HepG2 (cell line): ENCODE measurements around the gene ZNF442. TPM values are rescaled to one million over a fixed set of nuclear protein-coding genes. Genes with fewer than 3 reads are reported as not detected.
A peak's percentile ranks its signal among the peaks of the same experiment; 100 is the strongest.

ENCODE experiments used
- AKAP8 ChIP-seq: sonication (generic); formaldehyde crosslinking; IDR thresholded peaks from 2 replicates; pipeline ENCODE4 v1.5.1; 2020; ENCODE audit warnings: mild to moderate bottlenecking, missing genetic modification reagents
- GATA4 ChIP-seq: sonication (generic); IDR thresholded peaks from 2 replicates; pipeline ENCODE4 v1.6.1; 2016; ENCODE audit warnings: antibody characterized with exemption, low read depth, borderline replicate concordance
- GATAD1 ChIP-seq: IDR thresholded peaks from 2 replicates; pipeline ENCODE4 v1.6.1; 2016; ENCODE audit warnings: missing genetic modification reagents, missing compliant biosample characterization
- HMG20A ChIP-seq: IDR thresholded peaks from 2 replicates; pipeline ENCODE4 v1.6.1; 2016; ENCODE audit warnings: borderline replicate concordance
- KLF13 ChIP-seq: sonication (generic); formaldehyde crosslinking; IDR thresholded peaks from 2 replicates; pipeline ENCODE4 v1.4.0; 2020; ENCODE audit warnings: mild to moderate bottlenecking, missing genetic modification reagents
- MBNL3 ChIP-seq: fragments of 250-450 bp; sonication (Bioruptor Pico); conservative IDR thresholded peaks from 2 replicates; pipeline ENCODE4 v1.8.0; 2022; ENCODE audit warnings: mild to moderate bottlenecking, inconsistent platforms
- MXD3 ChIP-seq: IDR thresholded peaks from 2 replicates; pipeline ENCODE4 v1.6.1; 2016; ENCODE audit warnings: mild to moderate bottlenecking, missing biosample characterization, missing genetic modification reagents
- PAWR ChIP-seq: sonication (generic); formaldehyde crosslinking; IDR thresholded peaks from 2 replicates; pipeline ENCODE4 v1.4.0; 2020; ENCODE audit warnings: missing genetic modification reagents, mild to moderate bottlenecking, borderline replicate concordance
- SOX6 ChIP-seq, 2 experiments: fragments of 450-650 bp in 1 of 2; sonication (generic) in 1 of 2; formaldehyde crosslinking in 1 of 2; IDR thresholded peaks; 2 replicates each; pipeline versions ENCODE4 v1.4.0 to v1.6.1; 2017 to 2020; ENCODE audit warnings: antibody characterized with exemption in 1 of 2, mild to moderate bottlenecking in 1 of 2, missing genetic modification reagents in 1 of 2
- ZBTB7A ChIP-seq: sonication (generic); formaldehyde crosslinking; IDR thresholded peaks from 2 replicates; pipeline ENCODE4 v1.8.0; 2022; ENCODE audit warnings: mild to moderate bottlenecking, missing genetic modification reagents
- ZFP1 ChIP-seq: IDR thresholded peaks from 2 replicates; pipeline ENCODE4 v1.6.1; 2016
- ZFX ChIP-seq: sonication (generic); formaldehyde crosslinking; IDR thresholded peaks from 2 replicates; pipeline ENCODE4 v1.4.0; 2020; ENCODE audit warnings: mild to moderate bottlenecking, low read depth, missing genetic modification reagents, moderate library complexity
- ZMYM4 ChIP-seq: sonication (generic); formaldehyde crosslinking; IDR thresholded peaks from 2 replicates; pipeline ENCODE4 v1.8.1; 2023; ENCODE audit warnings: mild to moderate bottlenecking, missing genetic modification reagents
- ZNF225 ChIP-seq: sonication (generic); formaldehyde crosslinking; IDR thresholded peaks from 2 replicates; pipeline ENCODE4 v1.4.0; 2020; ENCODE audit warnings: mild to moderate bottlenecking, missing genetic modification reagents
- ZNF253 ChIP-seq: sonication (generic); formaldehyde crosslinking; IDR thresholded peaks from 2 replicates; pipeline ENCODE4 v1.8.0; 2022; ENCODE audit warnings: mild to moderate bottlenecking, missing genetic modification reagents, borderline replicate concordance
- ZNF281 ChIP-seq: sonication (generic); formaldehyde crosslinking; IDR thresholded peaks from 2 replicates; pipeline ENCODE4 v1.4.0; 2020; ENCODE audit warnings: missing genetic modification reagents, borderline replicate concordance
- ZNF33A ChIP-seq: sonication (generic); formaldehyde crosslinking; IDR thresholded peaks from 2 replicates; pipeline ENCODE4 v1.5.1; 2020; ENCODE audit warnings: missing genetic modification reagents, mild to moderate bottlenecking, moderate library complexity, borderline replicate concordance
- ZNF607 ChIP-seq: sonication (generic); formaldehyde crosslinking; IDR thresholded peaks from 2 replicates; pipeline ENCODE4 v1.5.1; 2020; ENCODE audit warnings: missing genetic modification reagents, mild to moderate bottlenecking, borderline replicate concordance
- ZNF614 ChIP-seq: IDR thresholded peaks from 2 replicates; pipeline ENCODE4 v1.6.1; 2018; ENCODE audit warnings: missing biosample characterization, missing genetic modification reagents, inconsistent platforms, borderline replicate concordance
- ZNF678 ChIP-seq: sonication (generic); formaldehyde crosslinking; IDR thresholded peaks from 2 replicates; pipeline ENCODE4 v1.4.0; 2020; ENCODE audit warnings: mild to moderate bottlenecking, missing genetic modification reagents
- ZNF703 ChIP-seq: sonication (generic); formaldehyde crosslinking; IDR thresholded peaks from 2 replicates; pipeline ENCODE4 v1.5.1; 2020; ENCODE audit warnings: missing genetic modification reagents, mild to moderate bottlenecking, moderate library complexity, borderline replicate concordance
- ZNF747 ChIP-seq: sonication (generic); formaldehyde crosslinking; IDR thresholded peaks from 2 replicates; pipeline ENCODE4 v1.8.1; 2023; ENCODE audit warnings: missing genetic modification reagents, mild to moderate bottlenecking, borderline replicate concordance
- ZNF770 ChIP-seq: sonication (generic); formaldehyde crosslinking; IDR thresholded peaks from 2 replicates; pipeline ENCODE4 v1.5.0; 2020; ENCODE audit warnings: mild to moderate bottlenecking, missing genetic modification reagents
- ZNF777 ChIP-seq: sonication (generic); formaldehyde crosslinking; IDR thresholded peaks from 2 replicates; pipeline ENCODE4 v1.4.0; 2020; ENCODE audit warnings: missing genetic modification reagents
- ZZZ3 ChIP-seq: sonication (generic); formaldehyde crosslinking; IDR thresholded peaks from 2 replicates; pipeline ENCODE4 v1.4.0; 2020; ENCODE audit warnings: missing genetic modification reagents, mild to moderate bottlenecking, borderline replicate concordance
- polyA plus RNA-seq, 8 experiments: library from polyadenylated mRNA; depleted of rRNA in 3 of 8; stranded (reverse) in 7 of 8; unstranded in 1 of 8; fragments of >200 nt; fragmentation: Illumina TruSeq in 4 of 8; extraction: Trizol in 4 of 8; gene quantifications; 2 replicates each; pipeline versions ENCODE4 v1.2.1 to v1.2.3, GENCODE V29; 2011 to 2016; ENCODE audit warnings: low read depth in 4 of 8, missing spikeins in 1 of 8, mixed read lengths in 1 of 8; ENCODE audit not compliant: insufficient read depth in 1 of 8
- total RNA-seq, 5 experiments: library from RNA; depleted of rRNA; stranded (reverse); fragments of >200 nt; fragmentation: Illumina TruSeq; extraction: Trizol; gene quantifications; 2 replicates each; pipeline ENCODE4 v1.2.3, GENCODE V29; 2016; ENCODE audit warnings: low read depth in 1 of 5

ZNF442 gene
- total and polyA plus RNA-seq, 2 of the 13 experiments (the other 11 are each of a cell fraction or from before 2014, with no cell fraction given): 1.0 to 6.0 TPM

- TF ChIP-seq ZNF33A (CRISPR knock-in tag) (no peak), ZNF678 (no peak), ZNF747 (CRISPR knock-in tag) (peak; percentile 61; the same call in 1 of the 2 replicates), ZNF607 (CRISPR knock-in tag) (no peak), ZNF777 (CRISPR knock-in tag) (no peak), HMG20A (CRISPR knock-in tag) (peak; percentile 70; the same call in 1 of the 2 replicates), PAWR (CRISPR knock-in tag) (no peak), ZZZ3 (CRISPR knock-in tag) (no peak), ZNF281 (CRISPR knock-in tag) (peak; percentile 97), ZNF770 (CRISPR knock-in tag) (peak; percentile 40; the same call in 1 of the 2 replicates), KLF13 (CRISPR knock-in tag) (no peak), ZFX (CRISPR knock-in tag) (0 out of 2 replicates have a peak, but pooled peaks have one; percentile 31), ZMYM4 (CRISPR knock-in tag) (peak; percentile 49; the same call in 1 of the 2 replicates), ZNF253 (CRISPR knock-in tag) (no peak), ZNF703 (CRISPR knock-in tag) (no peak), SOX6 (IDR thresholded peaks at IDR 0.05) (no peak), SOX6 (CRISPR knock-in tag; IDR thresholded peaks at IDR 0.05) (peak; percentile 76), MXD3 (no peak), ZNF225 (CRISPR knock-in tag) (0 out of 2 replicates have a peak, but pooled peaks have one; percentile 32), ZFP1 (CRISPR knock-in tag) (0 out of 2 replicates have a peak, but pooled peaks have one; percentile 22), GATAD1 (0 out of 2 replicates have a peak, but pooled peaks have one; percentile 36), ZBTB7A (CRISPR knock-in tag) (no peak; the same call in 1 of the 2 replicates), ZNF614 (CRISPR knock-in tag) (peak; percentile 45; the same call in 1 of the 2 replicates), GATA4 (peak; percentile 69; the same call in 1 of the 2 replicates), AKAP8 (CRISPR knock-in tag) (0 out of 2 replicates have a peak, but pooled peaks have one; percentile 49), MBNL3 (CRISPR knock-in tag) (no peak)
These were observed 34.1 kb downstream of the ZNF442 start (continued) for GRCh38 chr19:12331211-12331941.
